Measurements from ENCODE around the gene LRRC8E. TPM values are rescaled to one million over a fixed set of nuclear protein-coding genes. Genes with fewer than 3 reads are reported as not detected.
"Not testable (repeated sequence)": the region's sequence is repeated elsewhere in the genome, so short reads cannot be mapped to it uniquely, and the experiment has no call there.

Gene LRRC8E
- total RNA-seq, 1 donor from 2014 or later: 3.5 TPM

GRCh38 chr19:7883105-7883504 is 5.2 kb upstream of the LRRC8E start:
- no peak for DNase-seq (ENCODE audit: extremely low spot score, unreplicated experiment)
- H3K27ac Mint-ChIP-seq (ENCODE audit: unreplicated experiment): no peak overlapping the region
- peaks cover 5% of the 10 kb centered on the region for H3K4me1 Mint-ChIP-seq (ENCODE audit: unreplicated experiment)
- no peaks in the 10 kb centered on the region for H3K9me3 Mint-ChIP-seq (ENCODE audit: unreplicated experiment)
- H3K4me3 Mint-ChIP-seq (ENCODE audit: unreplicated experiment): no peak overlapping the region
- H3K27me3 Mint-ChIP-seq (ENCODE audit: unreplicated experiment): no peaks in the 10 kb centered on the region
- TF ChIP-seq CTCF (IDR thresholded peaks at IDR 0.05): no peak
- no peaks in the 10 kb centered on the region for H3K36me3 Mint-ChIP-seq (ENCODE audit: unreplicated experiment)

- no peak overlapping the region for H3K27ac Mint-ChIP-seq (ENCODE audit: unreplicated experiment)
- TF ChIP-seq CTCF (IDR thresholded peaks at IDR 0.05): no peak
- H3K4me1 Mint-ChIP-seq (ENCODE audit: unreplicated experiment): peaks cover 8% of the 10 kb centered on the region
- no peaks in the 10 kb centered on the region for H3K9me3 Mint-ChIP-seq (ENCODE audit: unreplicated experiment)
- no peaks in the 10 kb centered on the region for H3K27me3 Mint-ChIP-seq (ENCODE audit: unreplicated experiment)
- no peak overlapping the region for H3K4me3 Mint-ChIP-seq (ENCODE audit: unreplicated experiment)
- no peaks in the 10 kb centered on the region for H3K36me3 Mint-ChIP-seq (ENCODE audit: unreplicated experiment)
- DNase-seq (ENCODE audit: extremely low spot score, unreplicated experiment): no peak
These were observed 4.3 kb upstream of the LRRC8E start for GRCh38 chr19:7883796-7884570.

- Mint-ChIP-seq H3K4me3 (ENCODE audit: unreplicated experiment) (no peak overlapping the region), H3K9me3 (ENCODE audit: unreplicated experiment) (no peaks in the 10 kb centered on the region), H3K27ac (ENCODE audit: unreplicated experiment) (no peak overlapping the region), H3K4me1 (ENCODE audit: unreplicated experiment) (peaks cover 9% of the 10 kb centered on the region), H3K36me3 (ENCODE audit: unreplicated experiment) (no peaks in the 10 kb centered on the region), H3K27me3 (ENCODE audit: unreplicated experiment) (no peaks in the 10 kb centered on the region)
- no peak for TF ChIP-seq CTCF (IDR thresholded peaks at IDR 0.05)
- no peak for DNase-seq (ENCODE audit: extremely low spot score, unreplicated experiment)
These were observed 2.5 kb upstream of the LRRC8E start for GRCh38 chr19:7885818-7886217.

GRCh38 chr19:7887408-7888144 is 734 bp upstream of the LRRC8E start:
- no peak for DNase-seq (ENCODE audit: extremely low spot score, unreplicated experiment)
- no peaks in the 10 kb centered on the region for H3K9me3 Mint-ChIP-seq (ENCODE audit: unreplicated experiment)
- TF ChIP-seq CTCF (IDR thresholded peaks at IDR 0.05): no peak
- no peak overlapping the region for H3K4me3 Mint-ChIP-seq (ENCODE audit: unreplicated experiment)
- no peak overlapping the region for H3K27ac Mint-ChIP-seq (ENCODE audit: unreplicated experiment)
- no peaks in the 10 kb centered on the region for H3K27me3 Mint-ChIP-seq (ENCODE audit: unreplicated experiment)
- H3K4me1 Mint-ChIP-seq (ENCODE audit: unreplicated experiment): peaks cover 15% of the 10 kb centered on the region
- no peaks in the 10 kb centered on the region for H3K36me3 Mint-ChIP-seq (ENCODE audit: unreplicated experiment)

GRCh38 chr19:7888826-7889217 is 512 bp downstream of the LRRC8E start:
- Mint-ChIP-seq H3K27ac (ENCODE audit: unreplicated experiment) (no peak overlapping the region), H3K4me3 (ENCODE audit: unreplicated experiment) (peak overlapping the region; percentile 55), H3K9me3 (ENCODE audit: unreplicated experiment) (no peaks in the 10 kb centered on the region), H3K27me3 (ENCODE audit: unreplicated experiment) (no peaks in the 10 kb centered on the region), H3K36me3 (ENCODE audit: unreplicated experiment) (no peaks in the 10 kb centered on the region), H3K4me1 (ENCODE audit: unreplicated experiment) (peaks cover 13% of the 10 kb centered on the region)
- DNase-seq (ENCODE audit: extremely low spot score, unreplicated experiment): no peak
- no peak for TF ChIP-seq CTCF (IDR thresholded peaks at IDR 0.05)

- not testable (repeated sequence) for H3K36me3 Mint-ChIP-seq (ENCODE audit: unreplicated experiment); H3K4me3 Mint-ChIP-seq (ENCODE audit: unreplicated experiment); H3K9me3 Mint-ChIP-seq (ENCODE audit: unreplicated experiment); H3K27ac Mint-ChIP-seq (ENCODE audit: unreplicated experiment); H3K27me3 Mint-ChIP-seq (ENCODE audit: unreplicated experiment); DNase-seq (ENCODE audit: extremely low spot score, unreplicated experiment)
- H3K4me1 Mint-ChIP-seq (ENCODE audit: unreplicated experiment): peaks cover 10% of the 10 kb centered on the region
These were observed 5.2 kb downstream of the LRRC8E start for GRCh38 chr19:7893362-7894101.

Data from osteocyte (in vitro differentiated cells).